ENCODE measurements around the gene KCNH4.

Gene KCNH4

GRCh38 chr17:42171831-42172230 is 9.1 kb downstream of the KCNH4 start:
- peak; percentile 78 for DNase-seq (ENCODE audit: low read depth)
- peak; percentile 41 for TF ChIP-seq CTCF (IDR thresholded peaks at IDR 0.05; ENCODE audit: insufficient read depth, low read depth, low read length, missing control alignments)
- H3K4me3 ChIP-seq (ENCODE audit: low read length): no peak overlapping the region

- TF ChIP-seq CTCF (IDR thresholded peaks at IDR 0.05; ENCODE audit: insufficient read depth, low read depth, low read length, missing control alignments): no peak
- no peak overlapping the region for H3K4me3 ChIP-seq (ENCODE audit: low read length)
- DNase-seq (ENCODE audit: low read depth): no peak
Observed at GRCh38 chr17:42169351-42169750, 11.6 kb downstream of the KCNH4 start.

GRCh38 chr17:42167807-42168206 is 13.1 kb downstream of the KCNH4 start:
- H3K4me3 ChIP-seq (ENCODE audit: low read length): no peak overlapping the region
- DNase-seq (ENCODE audit: low read depth): no peak
- TF ChIP-seq CTCF (IDR thresholded peaks at IDR 0.05; ENCODE audit: insufficient read depth, low read depth, low read length, missing control alignments): no peak

DNA sequence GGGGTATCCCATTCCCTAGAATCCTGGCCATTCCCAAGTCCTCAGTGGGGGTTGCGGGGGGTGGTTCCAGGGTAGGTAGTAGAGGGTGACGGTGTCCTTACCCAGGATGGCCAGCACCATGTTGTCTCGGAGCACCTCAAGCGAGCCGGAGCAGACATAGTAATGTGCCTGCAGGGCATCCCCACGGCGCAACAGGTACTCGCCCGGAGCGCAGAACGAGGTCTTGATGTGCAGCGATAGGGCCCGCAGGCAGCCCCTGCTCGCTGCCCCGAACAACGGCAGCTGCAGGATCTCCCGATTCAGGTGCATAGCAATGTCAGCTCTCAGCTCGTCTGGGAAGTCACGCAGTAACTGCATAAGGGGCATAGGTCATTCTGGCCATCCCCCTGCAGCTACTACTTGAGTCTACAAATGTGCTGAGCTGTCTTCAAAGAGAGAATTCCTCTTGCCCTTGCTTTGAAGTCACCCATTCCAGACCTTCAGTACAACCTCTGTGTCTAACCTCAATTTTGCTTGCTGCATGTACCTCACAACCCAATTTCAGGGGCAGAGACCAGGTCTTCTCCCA is 14.7 kb downstream of the KCNH4 start:
- TF ChIP-seq CTCF (IDR thresholded peaks at IDR 0.05; ENCODE audit: insufficient read depth, low read depth, low read length, missing control alignments): no peak

DNA sequence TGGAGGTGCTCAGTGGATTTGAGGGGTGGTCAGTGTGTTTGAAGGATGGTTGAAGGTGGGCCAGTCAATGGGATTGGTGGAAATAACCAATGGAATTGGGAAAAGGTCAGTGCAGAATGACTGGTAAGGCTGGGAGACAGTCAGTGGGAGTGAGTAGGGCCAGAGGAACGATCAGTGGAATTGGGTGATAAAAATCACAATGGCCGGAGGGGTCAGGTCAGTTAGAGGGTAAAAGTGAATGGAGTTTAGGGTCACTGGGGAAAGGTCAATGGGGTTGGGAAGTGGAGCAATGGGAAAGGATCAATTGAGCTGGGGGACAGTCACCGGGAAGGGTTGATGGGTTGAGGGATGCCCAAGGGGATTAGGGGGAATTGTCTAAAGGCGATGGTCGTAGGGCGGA is 15.2 kb downstream of the KCNH4 start:
- no peak overlapping the region for H3K4me3 ChIP-seq (ENCODE audit: low read length)
- no peak for TF ChIP-seq CTCF (IDR thresholded peaks at IDR 0.05; ENCODE audit: insufficient read depth, low read depth, low read length, missing control alignments)
- no peak for DNase-seq (ENCODE audit: low read depth)

More for the DNA sequence above, 14.7 kb downstream of the KCNH4 start:
- DNase-seq (ENCODE audit: low read depth): no peak
- H3K4me3 ChIP-seq (ENCODE audit: low read length): no peak overlapping the region

DNA sequence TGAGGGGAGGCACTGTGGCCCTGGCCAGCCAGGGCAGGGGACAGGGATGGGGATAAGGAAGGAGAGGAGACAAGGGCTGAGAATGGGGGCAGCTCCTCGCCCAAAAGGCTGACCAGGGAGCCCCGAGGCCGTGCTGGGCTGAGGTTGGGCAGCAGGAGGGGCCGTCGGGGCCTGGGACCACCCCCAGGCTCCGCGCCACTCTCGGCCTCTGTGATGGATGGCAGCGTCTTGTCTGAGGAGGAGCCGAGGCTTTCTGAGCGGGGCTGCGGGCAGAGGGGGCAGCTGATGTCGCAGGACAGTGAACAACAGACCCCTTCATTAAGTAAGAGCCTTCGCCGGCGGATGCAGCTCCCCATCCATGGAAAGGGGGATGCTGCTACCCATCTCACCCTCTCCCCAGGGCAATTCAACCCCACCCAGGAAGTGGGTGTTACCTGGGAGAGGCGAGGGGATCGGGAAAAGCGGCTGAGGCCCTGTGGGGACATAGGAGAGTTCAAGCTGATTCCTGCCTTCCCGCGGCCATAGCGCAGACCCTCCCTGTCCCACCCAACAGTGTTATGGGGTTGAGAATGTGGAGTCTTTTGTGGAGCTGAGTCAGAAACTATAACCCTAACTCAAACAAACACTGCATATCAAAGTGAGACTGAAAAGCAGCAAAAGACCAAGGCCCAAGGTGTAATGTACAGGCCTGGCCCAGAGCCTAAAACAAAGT is 17.1 kb downstream of the KCNH4 start:
- no peak for TF ChIP-seq CTCF (IDR thresholded peaks at IDR 0.05; ENCODE audit: insufficient read depth, low read depth, low read length, missing control alignments)
- no peak overlapping the region for H3K4me3 ChIP-seq (ENCODE audit: low read length)

GRCh38 chr17:42163113-42163512 is 17.8 kb downstream of the KCNH4 start:
- no peak for DNase-seq (ENCODE audit: low read depth)
- TF ChIP-seq CTCF (IDR thresholded peaks at IDR 0.05; ENCODE audit: insufficient read depth, low read depth, low read length, missing control alignments): peak; percentile 20
- no peak overlapping the region for H3K4me3 ChIP-seq (ENCODE audit: low read length)

More for the DNA sequence above, 17.1 kb downstream of the KCNH4 start:
- no peak for DNase-seq (ENCODE audit: low read depth)
